ENCODE data around the gene SYNGAP1.

DNA sequence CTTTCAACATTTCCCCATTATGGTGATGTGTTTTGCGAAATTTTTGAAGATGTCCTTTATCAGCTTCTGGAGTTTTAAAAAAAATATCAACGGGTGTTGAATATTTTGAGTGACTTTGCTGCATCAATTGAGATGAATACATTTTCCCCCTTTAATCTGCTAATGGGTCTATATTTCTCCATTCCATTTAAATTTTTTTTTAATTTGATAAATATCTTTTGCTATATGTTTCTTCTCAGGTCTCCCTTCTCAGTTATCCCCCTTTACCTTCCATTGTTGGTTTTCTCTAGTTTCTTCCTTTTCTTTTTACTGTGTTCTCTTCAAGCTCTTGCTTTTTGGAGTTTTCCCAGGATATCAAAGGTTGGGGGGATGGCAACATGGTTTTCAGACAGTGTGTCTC, 29.7 kb upstream of the SYNGAP1 start:
- TF ChIP-seq, protein P1, sequence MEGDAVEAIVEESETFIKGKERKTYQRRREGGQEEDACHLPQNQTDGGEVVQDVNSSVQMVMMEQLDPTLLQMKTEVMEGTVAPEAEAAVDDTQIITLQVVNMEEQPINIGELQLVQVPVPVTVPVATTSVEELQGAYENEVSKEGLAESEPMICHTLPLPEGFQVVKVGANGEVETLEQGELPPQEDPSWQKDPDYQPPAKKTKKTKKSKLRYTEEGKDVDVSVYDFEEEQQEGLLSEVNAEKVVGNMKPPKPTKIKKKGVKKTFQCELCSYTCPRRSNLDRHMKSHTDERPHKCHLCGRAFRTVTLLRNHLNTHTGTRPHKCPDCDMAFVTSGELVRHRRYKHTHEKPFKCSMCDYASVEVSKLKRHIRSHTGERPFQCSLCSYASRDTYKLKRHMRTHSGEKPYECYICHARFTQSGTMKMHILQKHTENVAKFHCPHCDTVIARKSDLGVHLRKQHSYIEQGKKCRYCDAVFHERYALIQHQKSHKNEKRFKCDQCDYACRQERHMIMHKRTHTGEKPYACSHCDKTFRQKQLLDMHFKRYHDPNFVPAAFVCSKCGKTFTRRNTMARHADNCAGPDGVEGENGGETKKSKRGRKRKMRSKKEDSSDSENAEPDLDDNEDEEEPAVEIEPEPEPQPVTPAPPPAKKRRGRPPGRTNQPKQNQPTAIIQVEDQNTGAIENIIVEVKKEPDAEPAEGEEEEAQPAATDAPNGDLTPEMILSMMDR (conservative IDR thresholded peaks at IDR 0.05; ENCODE audit: low read depth, low read length): no peak
- no peak for TF ChIP-seq FOS (IDR thresholded peaks at IDR 0.05; ENCODE audit: low read depth, low read length)
- no peak for TF ChIP-seq MXI1 (IDR thresholded peaks at IDR 0.05; ENCODE audit: borderline replicate concordance, low read depth, low read length)
